Mononuclear cell (primary cell): ENCODE measurements around the gene SYNDIG1. TPM values are rescaled to one million over a fixed set of nuclear protein-coding genes. Genes with fewer than 3 reads are reported as not detected.

Source experiments
- H3K27me3 ChIP-seq: 2 replicates; pipeline ENCODE4 v1.6.0; 2011; ENCODE audit warnings: low read length, control low read depth; ENCODE audit not compliant: insufficient read depth
- H3K4me1 ChIP-seq: 2 replicates; pipeline ENCODE4 v1.5.1; 2011; ENCODE audit warnings: mild to moderate bottlenecking, low read length, control low read depth; ENCODE audit not compliant: insufficient read depth
- H3K4me3 ChIP-seq: 2 replicates; pipeline ENCODE4 v1.5.1; 2011; ENCODE audit warnings: mild to moderate bottlenecking, low read length, moderate library complexity
- H3K9me3 ChIP-seq: 2 replicates; pipeline ENCODE4 v1.5.1; 2011; ENCODE audit warnings: low read depth, mild to moderate bottlenecking, control low read depth, low read length
- total RNA-seq: library from RNA; depleted of rRNA; stranded (reverse); fragments of >200 nt; gene quantifications from one replicate; pipeline ENCODE4 v1.2.3, GENCODE V29; 2012

The SYNDIG1 gene
- total RNA-seq, 1 donor = not detected

DNA sequence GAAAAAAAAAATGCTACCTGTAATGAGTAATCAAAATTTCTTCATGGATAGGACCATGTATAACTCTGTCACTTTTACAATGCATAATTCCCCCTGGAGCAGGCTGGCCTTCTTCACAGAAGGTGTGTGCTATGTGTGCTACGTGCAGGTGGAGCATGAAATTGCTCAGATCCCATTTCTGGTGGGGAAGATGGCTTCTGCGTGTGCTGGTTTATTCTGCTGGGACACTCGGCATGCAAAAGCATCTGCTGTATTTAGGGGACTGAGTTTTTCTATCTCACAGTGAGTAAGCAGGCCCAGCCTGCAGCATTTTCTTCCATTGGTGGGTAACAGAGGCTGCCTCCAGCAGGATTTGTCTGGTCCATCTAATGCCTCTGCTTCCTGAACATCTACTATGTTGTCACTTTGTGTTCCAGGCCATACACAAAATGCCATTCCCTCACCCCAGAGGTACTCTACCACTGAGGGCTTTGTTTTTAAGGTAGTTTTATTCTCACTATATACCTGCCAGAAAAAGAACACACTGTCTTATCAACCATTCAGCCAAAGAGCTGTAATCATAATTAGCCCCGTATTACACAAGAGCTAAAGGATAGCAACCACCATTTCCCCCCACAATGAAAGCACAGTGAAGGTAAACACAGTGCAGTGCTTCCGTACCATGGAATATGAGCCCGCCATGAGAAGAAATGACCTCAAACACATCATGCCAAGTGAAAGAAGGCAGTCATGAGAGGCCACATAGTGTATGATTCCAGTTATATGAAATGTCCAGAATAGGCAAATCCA lies 62.4 kb downstream of the SYNDIG1 start:
- Histone ChIP-seq H3K4me1 (no peaks in the 10 kb centered on the region), H3K9me3 (no peaks in the 10 kb centered on the region), H3K27me3 (no peaks in the 10 kb centered on the region), H3K4me3 (no peak overlapping the region)

GRCh38 chr20:24533449-24533848 lies 64.0 kb downstream of the SYNDIG1 start:
- H3K9me3 ChIP-seq = no peaks in the 10 kb centered on the region
- no peaks in the 10 kb centered on the region for H3K4me1 ChIP-seq
- no peak overlapping the region for H3K4me3 ChIP-seq
- no peaks in the 10 kb centered on the region for H3K27me3 ChIP-seq

- H3K4me1 ChIP-seq = no peaks in the 10 kb centered on the region
- H3K4me3 ChIP-seq = no peak overlapping the region
- no peaks in the 10 kb centered on the region for H3K27me3 ChIP-seq
- no peaks in the 10 kb centered on the region for H3K9me3 ChIP-seq
Measured at GRCh38 chr20:24534282-24534681, 64.9 kb downstream of the SYNDIG1 start.

DNA sequence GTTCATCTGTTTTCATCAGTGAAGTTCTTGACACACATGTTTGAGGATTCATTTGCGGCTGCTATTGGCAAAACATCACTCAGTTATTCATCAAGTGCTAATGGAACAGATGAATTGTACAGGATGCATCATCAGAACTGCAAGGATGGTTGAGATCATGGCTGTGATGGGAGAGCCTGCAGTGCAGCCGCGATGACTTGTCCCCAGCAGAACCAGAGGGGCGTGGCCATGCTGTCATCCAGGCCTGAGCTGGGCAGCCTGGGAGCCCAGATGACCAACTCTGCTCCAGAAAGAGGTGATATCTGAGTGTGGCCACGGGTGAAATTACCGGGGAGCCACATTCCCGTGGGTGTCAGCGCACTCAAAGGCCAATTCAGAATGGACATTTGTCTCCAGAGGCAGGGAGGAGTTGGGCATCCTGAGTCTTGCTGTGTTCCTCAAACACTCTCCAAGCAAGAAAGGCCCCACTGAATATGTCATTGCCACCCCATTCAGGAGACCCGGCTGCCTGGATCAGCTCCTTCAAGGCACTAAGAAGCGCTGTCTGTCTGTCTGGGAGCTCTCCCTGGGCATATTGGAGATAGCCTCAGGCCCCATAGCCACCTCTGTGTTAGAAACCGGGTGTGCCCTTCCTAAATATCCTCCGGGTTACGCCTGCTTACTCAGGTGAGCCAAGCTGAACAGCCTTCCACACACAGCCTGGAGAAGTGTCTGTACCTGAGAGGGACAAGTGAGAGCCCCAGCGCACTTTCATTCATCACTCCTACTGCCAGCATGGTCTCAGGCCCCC lies 66.7 kb downstream of the SYNDIG1 start:
- no peaks in the 10 kb centered on the region for H3K9me3 ChIP-seq
- no peak overlapping the region for H3K4me3 ChIP-seq
- no peaks in the 10 kb centered on the region for H3K4me1 ChIP-seq
- no peaks in the 10 kb centered on the region for H3K27me3 ChIP-seq

- Histone ChIP-seq H3K9me3 (no peaks in the 10 kb centered on the region), H3K4me3 (no peak overlapping the region), H3K4me1 (no peaks in the 10 kb centered on the region), H3K27me3 (no peaks in the 10 kb centered on the region)
Measured at GRCh38 chr20:24537210-24537609, 67.8 kb downstream of the SYNDIG1 start.

- Histone ChIP-seq H3K9me3 (no peaks in the 10 kb centered on the region), H3K4me1 (no peaks in the 10 kb centered on the region), H3K4me3 (no peak overlapping the region), H3K27me3 (no peaks in the 10 kb centered on the region)
Measured at GRCh38 chr20:24542721-24543120, 73.3 kb downstream of the SYNDIG1 start.

DNA sequence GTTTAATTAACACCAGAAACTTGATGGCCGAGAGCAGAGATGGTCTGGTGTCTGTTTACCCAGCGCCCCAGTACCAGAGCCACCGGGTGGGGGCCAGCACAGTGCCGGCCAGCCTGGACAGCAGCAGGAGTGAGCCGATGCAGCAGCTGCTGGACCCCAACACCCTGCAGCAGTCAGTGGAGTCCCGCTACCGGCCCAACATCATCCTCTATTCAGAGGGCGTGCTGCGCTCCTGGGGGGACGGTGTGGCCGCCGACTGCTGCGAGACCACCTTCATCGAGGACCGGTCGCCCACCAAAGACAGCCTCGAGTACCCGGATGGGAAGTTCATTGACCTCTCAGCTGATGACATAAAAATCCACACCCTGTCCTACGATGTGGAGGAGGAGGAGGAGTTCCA lies 73.7 kb downstream of the SYNDIG1 start:
- H3K9me3 ChIP-seq = no peaks in the 10 kb centered on the region
- H3K4me3 ChIP-seq = no peak overlapping the region
- H3K4me1 ChIP-seq = no peaks in the 10 kb centered on the region
- H3K27me3 ChIP-seq = no peaks in the 10 kb centered on the region

DNA sequence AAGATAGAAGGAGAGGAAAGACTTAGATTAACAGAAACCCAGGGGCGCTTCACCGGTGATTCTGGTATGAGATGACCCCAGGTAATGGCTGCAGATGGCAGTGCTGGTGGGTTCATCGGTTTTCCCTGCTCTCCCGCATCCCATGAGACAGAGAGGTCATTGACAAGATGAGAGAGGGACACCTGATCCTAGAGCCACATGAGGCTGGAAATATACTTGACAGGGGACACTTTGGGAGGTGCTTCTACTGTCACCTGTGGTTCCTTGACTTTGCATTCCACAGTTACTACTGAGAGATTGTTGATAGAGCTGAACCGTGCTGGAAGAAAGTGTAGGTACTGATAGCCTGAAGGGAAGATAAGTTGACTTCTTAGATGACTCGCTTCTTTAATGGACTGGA lies 74.3 kb downstream of the SYNDIG1 start:
- H3K27me3 ChIP-seq = no peaks in the 10 kb centered on the region
- H3K4me3 ChIP-seq = no peak overlapping the region
- H3K4me1 ChIP-seq = no peaks in the 10 kb centered on the region
- no peaks in the 10 kb centered on the region for H3K9me3 ChIP-seq

GRCh38 chr20:24544371-24544770 lies 74.9 kb downstream of the SYNDIG1 start:
- Histone ChIP-seq H3K4me3 (no peak overlapping the region), H3K27me3 (no peaks in the 10 kb centered on the region)

GRCh38 chr20:24545168-24545567 lies 75.7 kb downstream of the SYNDIG1 start:
- Histone ChIP-seq H3K9me3 (no peaks in the 10 kb centered on the region), H3K27me3 (no peaks in the 10 kb centered on the region), H3K4me1 (no peaks in the 10 kb centered on the region), H3K4me3 (no peak overlapping the region)

More at GRCh38 chr20:24544371-24544770, 74.9 kb downstream of the SYNDIG1 start:
- no peaks in the 10 kb centered on the region for H3K4me1 ChIP-seq
- no peaks in the 10 kb centered on the region for H3K9me3 ChIP-seq

- no peaks in the 10 kb centered on the region for H3K27me3 ChIP-seq
- H3K9me3 ChIP-seq = no peaks in the 10 kb centered on the region
- no peaks in the 10 kb centered on the region for H3K4me1 ChIP-seq
- no peak overlapping the region for H3K4me3 ChIP-seq
Measured at GRCh38 chr20:24546232-24546892, 76.9 kb downstream of the SYNDIG1 start.

- no peak overlapping the region for H3K4me3 ChIP-seq
- no peaks in the 10 kb centered on the region for H3K9me3 ChIP-seq
- no peaks in the 10 kb centered on the region for H3K4me1 ChIP-seq
Measured at GRCh38 chr20:24547967-24548366, 78.5 kb downstream of the SYNDIG1 start.

DNA sequence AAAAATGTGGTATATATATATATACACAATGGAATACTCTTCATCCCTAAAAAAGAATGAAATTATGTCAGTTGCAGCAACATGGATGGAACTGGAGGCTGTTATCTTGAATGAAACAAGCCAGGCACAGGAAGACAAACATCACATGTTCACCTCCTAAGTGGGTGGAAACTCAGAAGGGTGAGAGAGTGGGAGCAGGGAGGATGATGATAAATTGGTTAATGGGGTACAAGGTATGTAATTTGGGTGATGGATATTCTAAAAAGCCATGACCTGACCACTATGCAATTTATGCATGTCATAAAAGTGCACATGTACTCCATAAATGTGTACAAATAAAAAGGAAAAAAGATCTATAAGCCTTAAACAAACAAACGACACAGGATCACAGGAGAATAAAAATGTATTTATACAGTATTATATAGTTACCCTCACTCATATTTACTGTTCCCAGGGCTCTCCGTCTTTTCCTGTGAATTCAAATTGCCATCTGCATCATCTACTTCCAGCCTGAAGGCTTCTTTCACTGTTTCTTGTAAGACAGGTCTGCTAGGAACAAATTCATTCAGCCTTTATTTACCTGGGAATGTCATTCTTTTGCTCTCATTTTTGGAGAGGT lies 89.8 kb downstream of the SYNDIG1 start:
- Histone ChIP-seq H3K27me3 (peaks cover 3% of the 10 kb centered on the region), H3K4me3 (no peak overlapping the region), H3K4me1 (no peaks in the 10 kb centered on the region), H3K9me3 (peaks cover 8% of the 10 kb centered on the region)

More at GRCh38 chr20:24547967-24548366, 78.5 kb downstream of the SYNDIG1 start:
- no peaks in the 10 kb centered on the region for H3K27me3 ChIP-seq

DNA sequence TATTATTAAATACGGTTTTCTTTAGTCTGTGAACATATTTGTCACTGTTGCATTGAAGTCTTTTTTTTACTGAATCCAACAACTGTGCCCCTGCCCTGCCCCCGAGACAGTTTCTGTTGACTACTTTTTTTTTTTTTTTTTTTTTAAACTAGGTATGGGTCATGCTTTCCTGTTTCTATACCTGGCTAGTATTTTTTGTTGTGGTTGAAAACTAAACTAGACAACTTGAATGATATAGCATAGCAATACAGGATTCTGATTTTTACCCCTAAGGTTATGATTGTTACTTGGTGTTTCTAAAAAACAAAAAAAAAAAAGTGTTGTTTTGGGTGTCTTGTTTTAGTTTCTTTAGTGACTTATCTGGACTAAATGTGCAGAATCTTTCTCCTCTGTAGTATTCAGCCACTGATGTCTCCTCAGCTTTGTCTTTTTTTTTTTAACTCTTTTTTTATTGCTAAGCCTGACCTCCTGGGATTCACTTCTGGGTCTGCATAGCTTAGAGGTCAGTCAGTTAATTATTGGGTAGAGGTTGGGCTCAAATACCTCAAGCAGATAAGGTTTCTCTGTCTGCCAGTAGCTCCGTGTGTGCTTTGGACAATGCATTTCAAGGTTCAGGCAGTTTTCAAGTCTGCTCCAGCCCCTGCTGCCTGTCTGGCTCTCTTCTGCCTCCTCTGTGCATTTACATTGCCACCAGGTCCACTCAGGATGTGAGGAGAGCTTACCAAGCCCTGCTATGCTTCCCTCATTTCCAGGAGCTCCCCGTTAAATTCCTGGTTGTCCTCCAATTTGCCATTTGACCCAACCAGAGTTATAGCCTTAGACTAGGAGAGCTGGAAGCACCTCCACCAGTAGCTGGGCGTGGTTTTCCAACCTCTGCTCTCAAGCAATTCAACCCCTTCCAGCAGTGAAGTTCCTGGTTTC lies 91.4 kb downstream of the SYNDIG1 start:
- Histone ChIP-seq H3K9me3 (peaks cover 8% of the 10 kb centered on the region), H3K27me3 (peaks cover 3% of the 10 kb centered on the region), H3K4me3 (no peak overlapping the region), H3K4me1 (no peaks in the 10 kb centered on the region)
